Activated B cell treated with CpG ODN at 0.5 μM for 24 hours (primary cell): Measurements from ENCODE around the gene TOPAZ1. TPM values are rescaled to one million over a fixed set of nuclear protein-coding genes. Genes with fewer than 3 reads are reported as not detected.

ENCODE experiments used
- ATAC-seq: fragments of 200-7000 bp; cut with Tn5 transposase; one replicate; pipeline ENCODE4 v1.10.0; 2021; ENCODE audit warnings: low read depth, mild to moderate bottlenecking, moderate library complexity
- CTCF ChIA-PET: fragments of 350-600 bp; sonication (Branson Sonifier 250); formaldehyde crosslinking; loops from one replicate; lab custom pipeline; 2021; ENCODE audit warnings: antibody characterized with exemption; lab: Charles Lee
- POLR2A ChIA-PET: fragments of 350-600 bp; sonication (Branson Sonifier 250); formaldehyde crosslinking; loops from one replicate; lab custom pipeline; 2021; ENCODE audit warnings: antibody characterized with exemption; lab: Charles Lee
- DNase-seq: peaks from one replicate; pipeline ENCODE4 v3.0.0; 2022
- H3K27ac Mint-ChIP-seq: one replicate; pipeline ENCODE4 v1.8.0; 2020; ENCODE audit warnings: mixed read lengths
- H3K27me3 Mint-ChIP-seq: one replicate; pipeline ENCODE4 v1.8.0; 2021; ENCODE audit warnings: mixed read lengths
- H3K36me3 Mint-ChIP-seq: one replicate; pipeline ENCODE4 v1.8.0; 2021; ENCODE audit warnings: low read depth, mixed read lengths
- H3K4me1 Mint-ChIP-seq: one replicate; pipeline ENCODE4 v1.8.0; 2021; ENCODE audit warnings: mixed read lengths
- H3K4me3 Mint-ChIP-seq: one replicate; pipeline ENCODE4 v1.8.0; 2020; ENCODE audit warnings: mild to moderate bottlenecking, mixed read lengths
- H3K9me3 Mint-ChIP-seq: one replicate; pipeline ENCODE4 v1.8.0; 2020; ENCODE audit warnings: mixed read lengths
- CTCF ChIP-seq: fragments of 200-600 bp; IDR thresholded peaks from one replicate; pipeline ENCODE4 v1.8.0; 2022; ENCODE audit warnings: antibody characterized with exemption, mild to moderate bottlenecking
- intact Hi-C: fragments of 100-400 bp; cut with micrococcal nuclease; formaldehyde crosslinking; loops from one replicate; pipeline ENCODE4 v1.15.1; 2024
- total RNA-seq: library from RNA; stranded (reverse); gene quantifications from 2 replicates; pipeline ENCODE4 v1.2.3, GENCODE V29; 2022

Gene TOPAZ1
- total RNA-seq, 1 donor from 2014 or later = not detected

- ATAC-seq (no peak), DNase-seq (no peak)
- Mint-ChIP-seq H3K36me3 (no peaks in the 10 kb centered on the region), H3K4me3 (no peak overlapping the region), H3K9me3 (no peaks in the 10 kb centered on the region), H3K27ac (no peak overlapping the region), H3K4me1 (no peaks in the 10 kb centered on the region), H3K27me3 (peaks cover 12% of the 10 kb centered on the region)
- no peak for TF ChIP-seq CTCF
- ChIA-PET CTCF (no interaction called here), POLR2A (no interaction called here)
- intact Hi-C loops = no loop called here
Measured at GRCh38 chr3:44297255-44297654, 55.6 kb downstream of the TOPAZ1 start.

- Mint-ChIP-seq H3K27me3 (peaks cover 2% of the 10 kb centered on the region), H3K9me3 (no peaks in the 10 kb centered on the region), H3K4me1 (no peaks in the 10 kb centered on the region), H3K36me3 (no peaks in the 10 kb centered on the region), H3K4me3 (no peak overlapping the region), H3K27ac (no peak overlapping the region)
- no peak for TF ChIP-seq CTCF
- ChIA-PET CTCF (no interaction called here), POLR2A (no interaction called here)
- ATAC-seq (no peak), DNase-seq (no peak)
- intact Hi-C loops = no loop called here
Measured at GRCh38 chr3:44301746-44302145, 60.1 kb downstream of the TOPAZ1 start.

- ATAC-seq (no peak), DNase-seq (no peak)
- intact Hi-C loops = no loop called here
- H3K9me3 Mint-ChIP-seq = no peaks in the 10 kb centered on the region
- no peaks in the 10 kb centered on the region for H3K36me3 Mint-ChIP-seq
- peaks cover 8% of the 10 kb centered on the region for H3K27me3 Mint-ChIP-seq
- H3K4me3 Mint-ChIP-seq = no peak overlapping the region
- ChIA-PET CTCF (no interaction called here), POLR2A (no interaction called here)
- H3K27ac Mint-ChIP-seq = no peak overlapping the region
- no peak for TF ChIP-seq CTCF
- no peaks in the 10 kb centered on the region for H3K4me1 Mint-ChIP-seq
Measured at GRCh38 chr3:44309500-44309899, 67.8 kb downstream of the TOPAZ1 start.

GRCh38 chr3:44318891-44319311 is 77.2 kb downstream of the TOPAZ1 start:
- CTCF ChIA-PET = no interaction called here
- no peaks in the 10 kb centered on the region for H3K9me3 Mint-ChIP-seq
- POLR2A ChIA-PET = no interaction called here

GRCh38 chr3:44321335-44321734 is 79.6 kb downstream of the TOPAZ1 start:
- no peaks in the 10 kb centered on the region for H3K9me3 Mint-ChIP-seq
- no peak for TF ChIP-seq CTCF
- intact Hi-C loops = no loop called here
- no peak overlapping the region for H3K27ac Mint-ChIP-seq
- CTCF ChIA-PET = interaction anchor here (1.2 kb wide), 1 partner anchor 10 kb away, joined by 3 read pairs; no protein-coding TSS in a partner anchor
- no peaks in the 10 kb centered on the region for H3K4me1 Mint-ChIP-seq
- no peak overlapping the region for H3K4me3 Mint-ChIP-seq
- no peaks in the 10 kb centered on the region for H3K36me3 Mint-ChIP-seq
- ATAC-seq (no peak), DNase-seq (no peak)
- peaks cover 10% of the 10 kb centered on the region for H3K27me3 Mint-ChIP-seq
- POLR2A ChIA-PET = no interaction called here

More at GRCh38 chr3:44318891-44319311, 77.2 kb downstream of the TOPAZ1 start:
- peaks cover 7% of the 10 kb centered on the region for H3K27me3 Mint-ChIP-seq
- intact Hi-C loops = no loop called here
- no peak for DNase-seq
- no peaks in the 10 kb centered on the region for H3K4me1 Mint-ChIP-seq
- ATAC-seq = no peak
- no peak overlapping the region for H3K27ac Mint-ChIP-seq
- no peak overlapping the region for H3K4me3 Mint-ChIP-seq
- TF ChIP-seq CTCF = no peak
- H3K36me3 Mint-ChIP-seq = no peaks in the 10 kb centered on the region
